ENCODE results near the gene MAP3K1.
"Not testable (repeated sequence)": the region's sequence is repeated elsewhere in the genome, so short reads cannot be mapped to it uniquely, and the experiment has no call there.

MAP3K1 gene

GRCh38 chr5:56816546-56817081, 1.3 kb downstream of the MAP3K1 start:
- DNase-seq, result peak; percentile 42

GRCh38 chr5:56817263-56818014, 2.1 kb downstream of the MAP3K1 start:
- DNase-seq, result no peak

DNA sequence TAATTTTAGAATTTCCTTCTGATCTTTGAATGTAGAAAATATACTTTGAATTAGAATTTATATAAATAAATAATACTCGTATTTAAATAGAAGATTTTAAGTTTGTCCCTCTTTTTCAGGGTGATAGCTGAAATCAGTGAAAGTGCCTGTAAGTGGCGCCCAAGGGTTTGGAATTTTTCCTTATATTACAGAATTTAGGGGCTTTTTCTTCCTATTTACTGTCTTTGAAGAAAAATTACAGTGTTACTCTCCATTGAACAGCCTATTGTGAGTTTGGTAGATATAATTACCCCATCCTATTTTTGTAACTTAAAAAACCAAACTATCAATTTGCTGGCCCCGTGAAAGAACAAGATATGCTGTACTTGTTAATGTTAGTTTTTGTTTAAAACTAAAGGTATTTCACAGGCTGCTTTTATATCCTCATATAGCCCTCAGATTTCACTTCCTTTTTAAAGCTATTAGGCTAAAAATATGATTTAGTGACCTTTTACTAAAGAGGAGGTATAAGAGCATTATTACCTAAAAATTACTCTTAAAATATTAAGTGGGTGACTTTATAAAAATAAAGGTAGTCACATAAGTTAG, 3.2 kb downstream of the MAP3K1 start:
- no peak for DNase-seq

DNA sequence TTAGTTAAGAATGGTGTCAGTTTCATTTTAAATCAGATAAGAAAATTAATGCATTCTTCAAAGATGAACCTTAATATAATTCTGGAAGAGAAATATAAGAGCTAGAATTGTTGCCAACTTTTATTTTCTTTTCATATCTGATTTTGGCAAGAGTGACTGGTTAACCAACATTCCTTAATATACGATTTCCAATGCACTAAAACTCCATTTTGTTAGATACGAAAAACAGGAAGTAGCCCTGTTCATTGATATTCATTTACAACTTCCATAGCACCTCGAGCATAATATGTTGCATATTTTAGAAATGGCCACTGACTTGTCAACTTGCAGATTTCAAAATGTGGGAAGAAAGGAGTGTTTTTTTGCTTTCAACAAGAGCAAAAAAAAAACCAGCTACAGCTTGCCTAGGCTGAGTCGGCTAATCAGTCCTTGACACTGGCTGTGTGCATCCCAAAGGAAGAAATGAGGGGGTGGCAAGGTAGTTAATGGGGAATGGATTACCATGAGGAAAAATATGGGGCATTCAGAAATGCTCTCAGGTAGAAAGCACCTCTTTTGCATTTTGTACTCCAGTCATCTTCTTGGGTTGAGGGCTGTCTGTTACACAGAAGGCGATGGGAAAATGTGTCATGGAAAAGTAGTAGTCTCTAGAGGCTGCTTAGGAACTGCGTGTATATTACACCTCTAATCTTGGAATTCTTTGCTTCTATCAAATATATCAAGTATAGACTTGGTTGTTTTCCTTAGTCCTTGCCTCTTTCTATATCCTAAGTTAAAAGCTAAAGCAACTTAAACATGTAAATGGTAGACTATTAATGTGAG, 3.9 kb downstream of the MAP3K1 start:
- no peak for DNase-seq

GRCh38 chr5:56821868-56822267, 6.5 kb downstream of the MAP3K1 start:
- not testable (repeated sequence) for DNase-seq

- DNase-seq, result no peak
Measured at GRCh38 chr5:56822981-56823380, 7.6 kb downstream of the MAP3K1 start.

DNA sequence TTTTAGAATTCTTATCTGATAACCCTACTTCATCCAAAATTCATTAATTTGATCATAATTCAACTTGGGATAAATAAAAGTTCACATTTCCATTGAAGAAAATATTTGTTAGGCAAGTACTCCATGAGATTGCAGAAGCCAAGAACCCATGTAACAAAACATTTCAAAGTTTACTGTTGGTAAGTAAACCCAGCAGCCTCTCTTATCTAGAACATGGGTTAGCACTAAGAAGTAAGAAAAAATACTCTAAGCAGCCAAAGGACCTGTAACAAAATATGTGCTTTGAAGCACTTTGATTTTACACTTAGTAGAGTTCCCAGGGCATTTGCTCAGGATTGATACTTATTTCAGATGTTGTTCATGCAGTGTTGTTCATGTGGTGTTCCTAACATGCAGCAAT, 8.7 kb downstream of the MAP3K1 start:
- no peak for DNase-seq

GRCh38 chr5:56825222-56825824, 10.0 kb downstream of the MAP3K1 start:
- no peak for DNase-seq

GRCh38 chr5:56827049-56827448, 11.7 kb downstream of the MAP3K1 start:
- no peak for DNase-seq

DNA sequence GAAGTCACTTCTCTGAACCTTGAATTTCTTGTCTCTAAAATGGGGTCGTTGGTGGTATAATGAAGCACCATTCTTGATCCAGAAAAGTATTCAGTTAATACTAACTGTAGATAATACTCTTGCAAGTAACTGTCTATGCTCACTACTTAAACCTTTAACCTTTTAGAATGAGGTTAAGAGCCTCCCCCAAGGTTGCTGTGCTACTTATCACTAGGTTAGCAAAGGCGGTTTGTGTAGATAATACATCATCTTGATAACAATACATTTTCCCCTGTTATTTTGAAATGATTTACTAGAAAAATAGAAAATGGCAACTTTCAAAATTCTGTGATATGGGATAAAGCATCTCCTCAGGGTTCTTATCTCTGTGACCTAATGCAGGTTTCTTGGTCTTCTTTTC, 12.6 kb downstream of the MAP3K1 start:
- no peak for DNase-seq

GRCh38 chr5:56829137-56829908, 14.0 kb downstream of the MAP3K1 start:
- no peak for DNase-seq

GRCh38 chr5:56831773-56832172, 16.4 kb downstream of the MAP3K1 start:
- peak; percentile 11 for DNase-seq

DNA sequence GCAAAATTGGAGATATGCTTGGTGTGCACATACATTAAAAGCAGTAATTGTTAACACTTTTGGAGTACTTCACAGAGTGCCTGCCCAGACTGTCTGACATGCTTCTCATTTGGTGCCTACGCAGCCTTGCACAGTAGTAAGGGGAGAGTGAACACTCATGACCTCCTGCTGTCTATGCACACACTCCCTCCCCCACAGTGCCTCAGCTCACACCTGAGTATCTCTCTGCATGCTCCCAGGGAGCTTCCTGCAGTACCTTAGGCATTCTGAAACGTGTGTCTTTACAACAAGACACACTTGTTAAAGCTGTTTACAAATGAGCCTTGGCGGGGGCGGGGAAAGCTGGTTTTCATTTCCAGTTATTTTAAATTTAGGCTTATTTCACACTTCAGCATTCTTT, 18.0 kb downstream of the MAP3K1 start:
- peak; percentile 47 for DNase-seq

DNA sequence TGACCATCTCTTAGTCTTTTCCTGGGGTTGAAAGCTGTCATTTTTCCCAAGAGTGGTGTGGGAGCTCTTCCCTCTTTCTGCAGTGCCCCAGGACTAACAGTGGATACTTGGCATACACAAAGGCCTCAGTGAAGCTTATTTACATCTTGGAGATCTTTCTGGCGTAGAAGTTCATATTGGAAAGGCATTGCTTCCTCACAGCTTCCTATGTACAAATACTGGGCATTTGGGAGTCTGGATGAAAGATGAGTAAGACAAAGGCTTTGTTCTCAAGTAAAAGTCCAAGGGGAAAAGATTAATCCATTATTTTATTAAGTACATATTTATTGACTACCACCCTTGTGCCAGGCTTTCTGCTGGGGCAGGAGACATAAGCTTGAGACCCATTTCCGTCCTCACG, 22.0 kb downstream of the MAP3K1 start:
- no peak for DNase-seq

DNA sequence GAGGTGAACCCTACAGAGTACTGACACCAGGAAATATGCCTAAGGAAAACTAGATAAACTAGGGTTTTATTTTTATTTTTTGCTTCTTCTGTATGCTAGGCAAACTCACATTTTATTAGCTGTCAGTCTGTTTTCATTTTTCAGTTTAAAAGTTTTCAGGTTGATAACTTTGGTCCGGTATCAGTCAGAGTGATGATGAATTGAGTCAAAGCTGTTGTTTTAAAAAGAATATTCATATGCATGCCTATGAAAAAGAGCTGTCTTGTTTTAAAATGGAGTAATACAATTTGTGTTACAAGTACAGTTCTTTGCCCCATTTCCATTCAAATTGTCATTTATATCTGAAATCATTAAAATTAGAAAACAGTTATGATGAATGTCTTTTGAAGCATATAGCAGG, 22.6 kb downstream of the MAP3K1 start:
- no peak for DNase-seq

DNA sequence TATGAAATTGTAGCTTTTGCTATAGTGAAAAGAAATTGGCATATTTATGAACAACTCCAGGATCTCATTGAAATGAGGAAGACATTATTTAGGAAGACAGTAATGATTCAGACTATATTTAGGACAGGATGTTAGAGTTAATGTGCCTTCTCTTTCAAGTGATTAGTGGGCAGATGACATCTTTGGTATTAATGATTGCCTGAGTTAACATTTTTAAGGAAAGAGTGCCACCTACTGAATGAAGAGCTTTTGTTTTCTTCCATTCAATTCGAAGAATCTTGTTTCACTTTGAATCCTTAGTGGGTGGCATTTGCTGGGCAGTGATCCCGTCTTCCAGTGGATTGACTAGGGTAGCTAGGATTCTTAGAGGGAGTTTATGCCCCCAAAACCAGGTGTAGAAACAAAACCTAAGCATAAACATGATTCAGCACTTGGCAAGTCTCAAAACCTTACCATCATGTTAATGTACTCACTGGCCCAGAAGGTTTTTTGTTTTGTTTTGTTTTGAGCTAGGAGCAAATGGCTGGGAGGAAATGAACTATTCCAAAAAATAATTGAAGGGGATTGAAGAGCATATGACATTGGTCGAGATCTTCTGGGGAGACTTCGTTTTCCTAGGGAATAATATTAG, 23.2 kb downstream of the MAP3K1 start:
- DNase-seq, result peak; percentile 38

- no peak for DNase-seq
Measured at GRCh38 chr5:56839062-56839461, 23.7 kb downstream of the MAP3K1 start.

DNA sequence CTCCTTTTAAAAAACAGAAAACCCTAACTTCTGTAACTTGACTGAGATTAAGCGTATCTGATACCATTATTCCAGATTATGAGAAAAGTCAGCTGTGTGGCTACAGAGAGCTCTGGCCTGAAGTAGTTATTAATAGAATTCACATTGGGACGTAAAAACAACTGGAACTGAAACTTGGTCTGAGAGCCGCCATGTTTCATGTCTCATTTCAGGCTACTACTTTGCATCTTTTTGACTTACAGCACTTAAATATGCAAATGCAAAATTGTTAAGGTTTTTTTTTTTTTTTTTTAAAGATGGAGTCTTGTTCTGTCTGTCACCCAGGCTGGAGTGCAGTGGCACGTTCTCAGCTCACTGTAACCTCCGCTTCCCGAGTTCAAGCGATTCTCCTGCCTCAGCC, 25.2 kb downstream of the MAP3K1 start:
- DNase-seq, result no peak

GRCh38 chr5:56845277-56845676, 29.9 kb downstream of the MAP3K1 start:
- no peak for DNase-seq

DNA sequence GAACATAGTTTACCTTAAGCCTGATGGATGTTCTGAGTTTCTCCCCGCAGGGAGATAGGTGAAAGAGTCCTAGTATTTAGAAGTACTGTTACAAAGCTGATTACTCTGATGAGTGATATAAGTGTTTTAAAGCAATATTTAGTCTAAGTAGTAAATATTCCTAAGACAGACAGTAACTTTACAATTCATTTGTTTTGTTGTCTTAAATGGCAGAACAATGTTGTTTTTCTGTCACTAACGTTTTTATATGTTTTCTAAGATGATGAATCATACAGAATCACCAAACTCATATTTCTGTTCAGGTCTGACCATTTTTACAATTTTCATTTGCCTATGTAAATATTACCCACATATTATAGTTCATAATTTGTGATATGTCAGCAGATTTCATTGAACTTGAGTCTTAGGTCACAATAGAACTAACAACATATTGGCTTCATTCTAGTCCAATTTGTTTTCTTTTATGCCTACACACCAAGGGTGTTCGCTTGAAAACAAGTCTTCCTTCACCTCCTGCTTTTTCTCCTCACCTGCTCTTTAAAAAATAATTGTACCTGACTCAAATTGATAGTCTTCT, 30.6 kb downstream of the MAP3K1 start:
- DNase-seq, result no peak

- DNase-seq, result no peak
Measured at GRCh38 chr5:56848206-56848605, 32.9 kb downstream of the MAP3K1 start.

DNA sequence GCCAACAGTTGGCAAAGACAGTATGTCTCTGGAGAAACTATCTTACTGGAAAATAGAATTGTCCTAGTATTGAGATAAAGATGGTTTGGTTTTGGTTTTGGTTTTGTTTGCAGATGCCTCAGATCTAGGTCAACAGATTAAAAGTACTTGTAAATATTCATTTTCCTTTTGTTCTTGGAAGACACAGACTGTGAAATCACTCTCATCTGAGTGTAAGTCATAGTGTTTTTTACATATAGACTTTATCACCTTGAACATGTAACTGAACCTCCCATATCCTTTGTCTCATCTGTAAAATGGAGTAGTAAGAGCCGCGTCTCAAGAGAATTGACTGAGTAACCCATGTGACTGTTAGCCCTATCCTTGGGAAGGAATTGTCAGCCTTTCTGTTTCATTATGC, 34.3 kb downstream of the MAP3K1 start:
- no peak for DNase-seq
